Thymus (tissue), 11 donors: Measurements from ENCODE around the gene SLC1A3. TPM values are rescaled to one million over a fixed set of nuclear protein-coding genes. Genes with fewer than 3 reads are reported as not detected.

ENCODE experiments used
- DNase-seq, 9 donors: peaks; one replicate each; pipeline ENCODE4 v3.0.0-alpha.2; 2013; ENCODE audit warnings: low spot score in 9 of 9, low read depth in 6 of 9, missing footprints in 1 of 9
- H3K27ac ChIP-seq, 2 donors: one replicate each; pipeline ENCODE4 v1.5.1; 2013; ENCODE audit warnings: control low read depth in 1 of 2, low read depth in 1 of 2, low read length in 1 of 2, mild to moderate bottlenecking in 1 of 2, moderate library complexity in 1 of 2
- H3K27me3 ChIP-seq, 2 donors: one replicate each; pipeline ENCODE4 v1.5.1; 2013; ENCODE audit warnings: low read length in 1 of 2; ENCODE audit not compliant: control insufficient read depth in 2 of 2, insufficient read depth in 1 of 2
- H3K36me3 ChIP-seq, 2 donors: one replicate each; pipeline ENCODE4 v1.5.1; 2013; ENCODE audit warnings: low read length in 1 of 2, mild to moderate bottlenecking in 1 of 2, moderate library complexity in 1 of 2; ENCODE audit not compliant: control insufficient read depth in 2 of 2, insufficient read depth in 2 of 2
- H3K4me1 ChIP-seq, 2 donors: one replicate each; pipeline ENCODE4 v1.5.1; 2013; ENCODE audit warnings: low read length in 2 of 2; ENCODE audit not compliant: control insufficient read depth in 2 of 2, insufficient read depth in 2 of 2
- H3K4me3 ChIP-seq, 2 donors: one replicate each; pipeline ENCODE4 v1.5.1; 2013; ENCODE audit warnings: low read length in 2 of 2, control low read depth in 1 of 2, mild to moderate bottlenecking in 1 of 2
- H3K9me3 ChIP-seq, 2 donors: one replicate each; pipeline ENCODE4 v1.5.1; 2013; ENCODE audit warnings: low read length in 1 of 2, mild to moderate bottlenecking in 1 of 2; ENCODE audit not compliant: control insufficient read depth in 2 of 2, insufficient read depth in 1 of 2
- WGBS: extraction: QIAGEN DNeasy Blood & Tissue Kit; methylation state at CpG from one replicate; pipeline ENCODE4 v1.1.7; 2013; 5-methylcytosine and 5-hydroxymethylcytosine counted together
- polyA plus RNA-seq: library from polyadenylated mRNA; stranded (reverse); fragments of 200-250 nt; gene quantifications from one replicate; pipeline ENCODE4 v1.2.3, GENCODE V29; 2013
- total RNA-seq: library from RNA; stranded (reverse); fragments of 120-200 nt; gene quantifications from one replicate; pipeline ENCODE4 v1.2.4, GENCODE V29; 2013
- donor health status: healthy.

The SLC1A3 gene
- total and polyA plus RNA-seq, 2 donors, result 2.6 to 11.8 TPM

- 12% methylated on average over 9 of the region's 9 CpGs for WGBS
- H3K36me3 ChIP-seq, result no peaks in the 10 kb centered on the region
- no peaks in the 10 kb centered on the region for H3K9me3 ChIP-seq
- no peaks in the 10 kb centered on the region for H3K4me1 ChIP-seq
- no peak overlapping the region for H3K4me3 ChIP-seq
- DNase-seq, result peak in 1 of 9 donors; percentile 22
- H3K27ac ChIP-seq, result no peak overlapping the region
- H3K27me3 ChIP-seq, result no peaks in the 10 kb centered on the region
These were observed 17.4 kb downstream of the SLC1A3 start for GRCh38 chr5:36623832-36624231.

GRCh38 chr5:36624277-36624676 lies 17.9 kb downstream of the SLC1A3 start:
- no peak overlapping the region for H3K27ac ChIP-seq
- H3K36me3 ChIP-seq, result no peaks in the 10 kb centered on the region
- no peaks in the 10 kb centered on the region for H3K4me1 ChIP-seq
- H3K4me3 ChIP-seq, result no peak overlapping the region
- 84% methylated on average over 8 of the region's 8 CpGs for WGBS
- no peaks in the 10 kb centered on the region for H3K27me3 ChIP-seq
- no peaks in the 10 kb centered on the region for H3K9me3 ChIP-seq
- no peak for DNase-seq

GRCh38 chr5:36628695-36629094 lies 22.3 kb downstream of the SLC1A3 start:
- no peak for DNase-seq
- H3K9me3 ChIP-seq, result no peaks in the 10 kb centered on the region
- H3K4me3 ChIP-seq, result no peak overlapping the region
- WGBS, result 93% methylated on average over 2 of the region's 2 CpGs
- H3K4me1 ChIP-seq, result no peaks in the 10 kb centered on the region
- no peak overlapping the region for H3K27ac ChIP-seq
- H3K36me3 ChIP-seq, result no peaks in the 10 kb centered on the region
- no peaks in the 10 kb centered on the region for H3K27me3 ChIP-seq

GRCh38 chr5:36629729-36630128 lies 23.3 kb downstream of the SLC1A3 start:
- no peaks in the 10 kb centered on the region for H3K4me1 ChIP-seq
- H3K27me3 ChIP-seq, result no peaks in the 10 kb centered on the region
- H3K27ac ChIP-seq, result no peak overlapping the region
- no peak for DNase-seq
- no peaks in the 10 kb centered on the region for H3K36me3 ChIP-seq
- H3K4me3 ChIP-seq, result no peak overlapping the region
- H3K9me3 ChIP-seq, result no peaks in the 10 kb centered on the region
- WGBS, result 97% methylated on average over 8 of the region's 8 CpGs

GRCh38 chr5:36630201-36631145 lies 24.1 kb downstream of the SLC1A3 start:
- H3K9me3 ChIP-seq, result no peaks in the 10 kb centered on the region

GRCh38 chr5:36631154-36631553 lies 24.7 kb downstream of the SLC1A3 start:
- no peak for DNase-seq
- Histone ChIP-seq H3K27me3 (no peaks in the 10 kb centered on the region), H3K36me3 (no peaks in the 10 kb centered on the region), H3K4me1 (no peaks in the 10 kb centered on the region), H3K27ac (no peak overlapping the region), H3K4me3 (no peak overlapping the region), H3K9me3 (no peaks in the 10 kb centered on the region)
- WGBS, result 33% methylated on average over 1 of the region's 1 CpG

More at GRCh38 chr5:36630201-36631145, 24.1 kb downstream of the SLC1A3 start:
- no peaks in the 10 kb centered on the region for H3K27me3 ChIP-seq
- no peak overlapping the region for H3K4me3 ChIP-seq
- H3K36me3 ChIP-seq, result no peaks in the 10 kb centered on the region
- DNase-seq, result no peak
- no peaks in the 10 kb centered on the region for H3K4me1 ChIP-seq
- WGBS, result 86% methylated on average over 1 of the region's 1 CpG
- H3K27ac ChIP-seq, result no peak overlapping the region

GRCh38 chr5:36631620-36632362 lies 25.4 kb downstream of the SLC1A3 start:
- H3K27ac ChIP-seq, result no peak overlapping the region
- WGBS, result 74% methylated on average over 5 of the region's 5 CpGs
- DNase-seq, result no peak

GRCh38 chr5:36632363-36632664 lies 25.9 kb downstream of the SLC1A3 start:
- no peak for DNase-seq
- Histone ChIP-seq H3K36me3 (no peaks in the 10 kb centered on the region), H3K27me3 (no peaks in the 10 kb centered on the region), H3K9me3 (no peaks in the 10 kb centered on the region), H3K4me1 (no peaks in the 10 kb centered on the region), H3K4me3 (no peak overlapping the region), H3K27ac (no peak overlapping the region)

More at GRCh38 chr5:36631620-36632362, 25.4 kb downstream of the SLC1A3 start:
- no peak overlapping the region for H3K4me3 ChIP-seq
- no peaks in the 10 kb centered on the region for H3K9me3 ChIP-seq
- no peaks in the 10 kb centered on the region for H3K36me3 ChIP-seq
- no peaks in the 10 kb centered on the region for H3K27me3 ChIP-seq
- H3K4me1 ChIP-seq, result no peaks in the 10 kb centered on the region

- H3K27ac ChIP-seq, result no peak overlapping the region
- WGBS, result 97% methylated on average over 9 of the region's 9 CpGs
- H3K9me3 ChIP-seq, result no peaks in the 10 kb centered on the region
- no peaks in the 10 kb centered on the region for H3K36me3 ChIP-seq
- no peak overlapping the region for H3K4me3 ChIP-seq
- H3K27me3 ChIP-seq, result no peaks in the 10 kb centered on the region
- DNase-seq, result no peak
- H3K4me1 ChIP-seq, result no peaks in the 10 kb centered on the region
These were observed 29.4 kb downstream of the SLC1A3 start for GRCh38 chr5:36635721-36636390.
